K562 (cell line): ENCODE results near the gene TRAP1. TPM values are rescaled to one million over a fixed set of nuclear protein-coding genes. Genes with fewer than 3 reads are reported as not detected.

Source experiments
- ATAC-seq: fragments of 200-7000 bp; cut with Tn5 transposase; 3 replicates; pipeline ENCODE4 v1.9.1; 2020; ENCODE audit warnings: moderate library complexity
- BruUV-seq: library from RNA; stranded (reverse); fragments of 400-500 nt; replicated peaks from 2 replicates; lab custom pipeline; 2021; lab: Mats Ljungman, UMichigan
- CTCF ChIA-PET: fragments of 300-600 bp; formaldehyde crosslinking; extraction: SDS; loops from one replicate; lab custom pipeline; 2021; ENCODE audit warnings: low intra/inter-chr PET ratio; lab: Yijun Ruan, JAX
- POLR2A ChIA-PET: fragments of 300-600, 350-650 bp; sonication (Branson Sonifier 250); formaldehyde crosslinking; extraction: SDS; loops from one replicate; lab custom pipeline; 2021; ENCODE audit warnings: antibody characterized with exemption, inconsistent platforms; lab: Yijun Ruan, JAX
- DNase-seq, 4 experiments: peaks; one replicate each; pipeline versions ENCODE4 v3.0.0 to v3.0.0-alpha.2; 2011 to 2018; ENCODE audit warnings: low spot score in 3 of 4, mixed read lengths in 3 of 4; ENCODE audit errors: extremely low read depth in 1 of 4
- FAIRE-seq: peaks from 2 replicates; lab custom pipeline; 2011; peaks lifted over from hg19 to GRCh38; lab: Jason Lieb, UNC
- H2AFZ ChIP-seq: 2 replicates; pipeline ENCODE4 v1.6.0; 2011; ENCODE audit warnings: low read depth, low read length, control low read depth, inconsistent platforms
- H3K27ac ChIP-seq: fragments of 200-600 bp; 3 replicates; pipeline ENCODE4 v1.8.0; 2011; ENCODE audit warnings: low read depth, mild to moderate bottlenecking, control low read depth, inconsistent platforms, low read length, moderate library complexity, mixed read lengths; ENCODE audit errors: extremely low read depth
- H3K27me3 ChIP-seq, 2 experiments: fragments of 300-600 bp in 1 of 2; 2 replicates in 1 of 2; 3 replicates in 1 of 2; pipeline versions ENCODE4 v1.6.0 to v1.8.0; 2011; ENCODE audit warnings: inconsistent platforms in 2 of 2, low read length in 2 of 2, mild to moderate bottlenecking in 1 of 2, mixed read lengths in 1 of 2, moderate library complexity in 1 of 2; ENCODE audit not compliant: control insufficient read depth in 2 of 2, insufficient read depth in 2 of 2
- H3K36me3 ChIP-seq: fragments of 300-600 bp; 3 replicates; pipeline ENCODE4 v1.8.0; 2011; ENCODE audit warnings: mild to moderate bottlenecking, low read length, inconsistent platforms; ENCODE audit not compliant: control insufficient read depth, insufficient read depth
- H3K4me1 ChIP-seq, 2 experiments: fragments of 200-600 bp in 1 of 2; replicated peaks in 1 of 2; 2 replicates in 1 of 2; 3 replicates in 1 of 2; pipeline versions ENCODE4 v1.5.1 to v1.8.0; 2011; ENCODE audit warnings: inconsistent platforms in 2 of 2, low read length in 2 of 2, mild to moderate bottlenecking in 1 of 2, mixed read lengths in 1 of 2, moderate library complexity in 1 of 2; ENCODE audit not compliant: control insufficient read depth in 2 of 2, insufficient read depth in 2 of 2
- H3K4me2 ChIP-seq: 2 replicates; pipeline ENCODE4 v1.6.1; 2011; ENCODE audit warnings: low read length, control low read depth, inconsistent platforms, mixed read lengths; ENCODE audit not compliant: insufficient read depth
- H3K4me3 ChIP-seq: fragments of 200-600 bp; sonication (generic), shearing (Covaris generic); 2 replicates; pipeline ENCODE4 v1.5.1; 2016; ENCODE audit warnings: control low read depth, inconsistent platforms
- H3K79me2 ChIP-seq: fragments of 200-600 bp; 3 replicates; pipeline ENCODE4 v1.8.0; 2011; ENCODE audit warnings: low read length, inconsistent platforms; ENCODE audit not compliant: control insufficient read depth, insufficient read depth
- H3K9ac ChIP-seq, 2 experiments: 2 replicates each; pipeline versions ENCODE4 v1.6.0 to v1.6.1; 2011; ENCODE audit warnings: low read depth in 2 of 2, low read length in 2 of 2, control low read depth in 1 of 2, inconsistent platforms in 1 of 2, mild to moderate bottlenecking in 1 of 2, mixed read lengths in 1 of 2; ENCODE audit not compliant: insufficient read depth in 1 of 2
- H3K9me1 ChIP-seq: one replicate; pipeline ENCODE4 v1.6.0; 2011; ENCODE audit warnings: inconsistent platforms, mild to moderate bottlenecking, low read length, moderate library complexity; ENCODE audit not compliant: control insufficient read depth, insufficient read depth
- H3K9me3 ChIP-seq: replicated peaks from 2 replicates; pipeline ENCODE4 v1.5.1; 2011; ENCODE audit warnings: low read depth, low read length, inconsistent platforms; ENCODE audit not compliant: control insufficient read depth, insufficient read depth
- H4K20me1 ChIP-seq: replicated peaks from 2 replicates; pipeline ENCODE4 v1.6.1; 2011; ENCODE audit warnings: low read length, inconsistent platforms, mixed read lengths; ENCODE audit not compliant: control insufficient read depth, insufficient read depth
- POLR2A ChIP-seq: fragments of 450-650 bp; conservative IDR thresholded peaks from 2 replicates; pipeline ENCODE4 v1.6.1; 2016
- POLR2B ChIP-seq: fragments of 450-650 bp; IDR thresholded peaks from 2 replicates; pipeline ENCODE4 v1.6.1; 2018; ENCODE audit warnings: low read depth; ENCODE audit not compliant: partially characterized antibody
- POLR2G ChIP-seq: fragments of 200-400 bp; formaldehyde crosslinking; IDR thresholded peaks from 2 replicates; pipeline ENCODE4 v1.6.1; 2017; ENCODE audit warnings: low read depth, mild to moderate bottlenecking, antibody characterized with exemption, low read length, moderate library complexity
- POLR3A ChIP-seq: IDR thresholded peaks from 2 replicates; pipeline ENCODE4 v1.6.1; 2011; ENCODE audit warnings: borderline replicate concordance, mild to moderate bottlenecking, moderate library complexity; ENCODE audit not compliant: insufficient read length, insufficient read depth; ENCODE audit errors: extremely low read depth
- WGBS: fragments of 100-300 bp; shearing (Covaris generic); methylation state at CpG from one replicate; pipeline ENCODE4 v1.1.6; 2016; ENCODE audit warnings: low coverage, mixed read lengths; ENCODE audit not compliant: insufficient coverage; ENCODE audit errors: missing lambda C conversion rate; 5-methylcytosine and 5-hydroxymethylcytosine counted together
- in situ Hi-C: fragments of 300-500 bp; cut with MboI; formaldehyde crosslinking; loops from 4 replicates; pipeline ENCODE4 v1.15.0; 2018; ENCODE audit warnings: inconsistent platforms, mixed read lengths
- intact Hi-C: fragments of 100-400 bp; cut with micrococcal nuclease; formaldehyde crosslinking; loops from 2 replicates; pipeline ENCODE4 v1.14.2; 2022
- polyA plus RNA-seq, 8 experiments: library from polyadenylated mRNA; depleted of rRNA in 4 of 8; stranded (reverse) in 5 of 8; unstranded in 3 of 8; fragments of >200 nt; fragmentation: Nextera tagmentation in 2 of 8; fragmentation: Illumina TruSeq in 1 of 8; extraction: Ambion mirVana in 2 of 8; extraction: Trizol in 1 of 8; gene quantifications; 2 replicates each; pipeline versions ENCODE4 v1.2.1 to v1.2.3, GENCODE V29; 2011 to 2014; ENCODE audit warnings: inconsistent platforms in 1 of 8, missing spikeins in 1 of 8
- total RNA-seq, 7 experiments: library from RNA; depleted of rRNA in 6 of 7; stranded (reverse); fragments of >200 nt in 6 of 7; fragmentation: Illumina TruSeq in 2 of 7; extraction: Trizol in 2 of 7; gene quantifications; 2 replicates each; pipeline versions ENCODE4 v1.2.1 to v1.2.3, GENCODE V29; 2011 to 2021; ENCODE audit warnings: low replicate concordance in 1 of 7
- TF ChIP-seq, protein P1 (sequence below): fragments of 450-650 bp; formaldehyde crosslinking; IDR thresholded peaks from 2 replicates; pipeline ENCODE4 v1.4.0; 2020; ENCODE audit warnings: mild to moderate bottlenecking, moderate library complexity

TRAP1 gene
- total and polyA plus RNA-seq, 9 of the 15 experiments (the other 6 are each of a cell fraction or from before 2014, with no cell fraction given) = 19.1 to 436 (median 301) TPM

DNA sequence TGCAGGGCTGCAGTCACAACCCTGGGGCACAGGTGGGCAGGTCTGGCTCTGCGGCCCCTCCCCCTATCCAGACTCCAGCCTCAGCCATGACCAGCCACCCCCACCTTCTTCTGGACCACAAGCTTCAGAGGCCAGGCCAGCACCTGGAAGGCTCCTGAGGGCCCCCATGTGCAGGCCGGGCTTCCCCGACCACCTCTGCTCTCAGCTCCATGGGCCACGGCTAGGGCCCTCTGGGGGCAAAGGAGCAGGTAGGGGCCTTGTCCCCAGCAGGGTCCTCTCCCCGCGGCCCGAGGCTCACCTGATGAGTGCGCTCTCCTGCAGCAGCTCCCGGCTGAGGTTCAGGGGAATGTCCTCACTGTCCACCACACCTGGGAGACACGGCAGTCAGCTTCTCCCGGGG is 45.9 kb downstream of the TRAP1 start:
- no peaks in the 10 kb centered on the region for H3K27me3 ChIP-seq
- peaks cover 86% of the 10 kb centered on the region; the same call in 2 of the 3 replicates for H3K36me3 ChIP-seq
- ChIA-PET POLR2A (interaction anchor here (0.6 to 1.2 kb wide), 4 partner anchors 10 to 193 kb away, joined by 3 to 4 read pairs (median 4); no protein-coding TSS in a partner anchor), CTCF (no interaction called here)
- peaks cover 0 to 6% of the 10 kb centered on the region in 2 experiments; a peak in 1 of 5 replicates for H3K4me1 ChIP-seq
- H3K79me2 ChIP-seq = no peaks in the 10 kb centered on the region
- no peak overlapping the region for H3K27ac ChIP-seq
- no peaks in the 10 kb centered on the region for H3K9me1 ChIP-seq
- no peak overlapping the region for H2AFZ ChIP-seq
- TF ChIP-seq, protein P1, sequence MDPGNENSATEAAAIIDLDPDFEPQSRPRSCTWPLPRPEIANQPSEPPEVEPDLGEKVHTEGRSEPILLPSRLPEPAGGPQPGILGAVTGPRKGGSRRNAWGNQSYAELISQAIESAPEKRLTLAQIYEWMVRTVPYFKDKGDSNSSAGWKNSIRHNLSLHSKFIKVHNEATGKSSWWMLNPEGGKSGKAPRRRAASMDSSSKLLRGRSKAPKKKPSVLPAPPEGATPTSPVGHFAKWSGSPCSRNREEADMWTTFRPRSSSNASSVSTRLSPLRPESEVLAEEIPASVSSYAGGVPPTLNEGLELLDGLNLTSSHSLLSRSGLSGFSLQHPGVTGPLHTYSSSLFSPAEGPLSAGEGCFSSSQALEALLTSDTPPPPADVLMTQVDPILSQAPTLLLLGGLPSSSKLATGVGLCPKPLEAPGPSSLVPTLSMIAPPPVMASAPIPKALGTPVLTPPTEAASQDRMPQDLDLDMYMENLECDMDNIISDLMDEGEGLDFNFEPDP (CRISPR knock-in tag) = no peak
- no peak for TF ChIP-seq POLR2A
- TF ChIP-seq POLR2B = no peak
- TF ChIP-seq POLR3A = no peak
- peak; percentile 56 for TF ChIP-seq POLR2G
- FAIRE-seq = no peak
- no peaks in the 10 kb centered on the region for H3K9me3 ChIP-seq
- intact Hi-C loops (no loop called here), in situ Hi-C loops (no loop called here)
- no TSS peak for BruUV-seq
- no peak overlapping the region; a peak in 1 of 4 replicates for H3K9ac ChIP-seq
- no peak for ATAC-seq
- no peak overlapping the region for H3K4me2 ChIP-seq
- H4K20me1 ChIP-seq = peaks cover 2% of the 10 kb centered on the region; the same call in 1 of the 2 replicates
- H3K4me3 ChIP-seq = no peak overlapping the region
- DNase-seq = no peak
- WGBS = 97% methylated on average over 7 of the region's 11 CpGs
